HEK293T (cell line): ENCODE results near the gene FIGNL2.

Experiments used
- ARNT ChIP-seq: fragments of 450-650 bp; IDR thresholded peaks from 2 replicates; pipeline ENCODE4 v1.6.1; 2017; ENCODE audit warnings: mild to moderate bottlenecking
- BHLHE40 ChIP-seq: fragments of 450-650 bp; IDR thresholded peaks from 2 replicates; pipeline ENCODE4 v1.6.1; 2016; ENCODE audit warnings: mild to moderate bottlenecking, moderate library complexity, borderline replicate concordance
- CTBP1 ChIP-seq: fragments of 450-650 bp; IDR thresholded peaks from 2 replicates; pipeline ENCODE4 v1.6.1; 2016; ENCODE audit warnings: borderline replicate concordance
- ELF4 ChIP-seq: fragments of 450-650 bp; IDR thresholded peaks from 2 replicates; pipeline ENCODE4 v1.6.1; 2017; ENCODE audit warnings: antibody characterized with exemption
- FOXK2 ChIP-seq: fragments of 450-650 bp; IDR thresholded peaks from 2 replicates; pipeline ENCODE4 v1.6.1; 2016; ENCODE audit warnings: mild to moderate bottlenecking
- FOXM1 ChIP-seq: fragments of 450-650 bp; IDR thresholded peaks from 2 replicates; pipeline ENCODE4 v1.6.1; 2017; ENCODE audit warnings: mild to moderate bottlenecking, borderline replicate concordance
- NFRKB ChIP-seq: fragments of 450-650 bp; IDR thresholded peaks from 2 replicates; pipeline ENCODE4 v1.6.1; 2016; ENCODE audit warnings: mild to moderate bottlenecking, moderate library complexity
- SUZ12 ChIP-seq: fragments of 450-650 bp; IDR thresholded peaks from 2 replicates; pipeline ENCODE4 v1.6.1; 2016; ENCODE audit warnings: mild to moderate bottlenecking
- ZNF384 ChIP-seq: fragments of 450-650 bp; IDR thresholded peaks from 2 replicates; pipeline ENCODE4 v1.6.1; 2016

DNA sequence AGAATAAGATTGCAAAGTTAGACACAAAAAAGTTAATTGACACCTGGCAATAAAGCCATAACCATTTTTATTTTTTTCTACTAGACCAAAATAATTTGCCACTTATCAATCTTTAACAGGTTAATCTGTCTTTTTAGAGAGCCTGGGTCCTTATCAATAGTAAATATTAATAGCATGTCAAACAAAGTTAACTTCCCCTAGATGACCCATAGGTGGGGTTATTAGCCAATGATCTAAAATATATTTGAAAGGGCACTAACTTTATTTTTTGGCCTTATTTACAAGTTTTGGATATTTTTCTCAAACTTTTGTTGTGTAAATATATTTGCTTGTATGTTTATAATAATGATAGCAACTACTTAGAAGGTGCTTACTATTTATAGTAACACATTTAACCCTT is 43.3 kb upstream of the FIGNL2 start:
- TF ChIP-seq NFRKB (no peak), ELF4 (no peak), FOXK2 (no peak), FOXM1 (no peak), ARNT (no peak), ZNF384 (no peak), SUZ12 (no peak), CTBP1 (no peak), BHLHE40 (no peak)
